Keratinocyte (primary cell): Measurements from ENCODE around the gene HTRA1. TPM values are rescaled to one million over a fixed set of nuclear protein-coding genes. Genes with fewer than 3 reads are reported as not detected.

ENCODE experiments used
- DNase-seq: peaks from one replicate; pipeline ENCODE4 v3.0.0-alpha.2; 2011; ENCODE audit warnings: low read depth, missing footprints, low spot score
- FAIRE-seq: peaks from 2 replicates; lab custom pipeline; 2011; peaks lifted over from hg19 to GRCh38; lab: Jason Lieb, UNC
- H2AFZ ChIP-seq: 2 replicates; pipeline ENCODE4 v1.6.0; 2012; ENCODE audit warnings: low read length, control low read depth, inconsistent platforms; ENCODE audit not compliant: control insufficient read depth
- H3K27ac ChIP-seq: 2 replicates; pipeline ENCODE4 v1.5.1; 2011; ENCODE audit warnings: low read length; ENCODE audit not compliant: control insufficient read depth, insufficient read depth
- H3K27me3 ChIP-seq: 3 replicates; pipeline ENCODE4 v1.6.0; 2011; ENCODE audit warnings: low read length; ENCODE audit not compliant: control insufficient read depth, insufficient read depth; ENCODE audit errors: extremely low read depth
- H3K36me3 ChIP-seq, 2 experiments: 2 replicates in 1 of 2; 3 replicates in 1 of 2; pipeline ENCODE4 v1.5.1; 2011; ENCODE audit warnings: low read length in 2 of 2, mild to moderate bottlenecking in 1 of 2; ENCODE audit not compliant: control insufficient read depth in 2 of 2, insufficient read depth in 2 of 2; ENCODE audit errors: extremely low read depth in 1 of 2
- H3K4me1 ChIP-seq: 3 replicates; pipeline ENCODE4 v1.5.1; 2011; ENCODE audit warnings: low read length; ENCODE audit not compliant: control insufficient read depth, insufficient read depth; ENCODE audit errors: extremely low read depth
- H3K4me2 ChIP-seq: 3 replicates; pipeline ENCODE4 v1.6.0; 2011; ENCODE audit warnings: low read depth, low read length; ENCODE audit not compliant: control insufficient read depth, insufficient read depth; ENCODE audit errors: extremely low read depth
- H3K4me3 ChIP-seq, 3 experiments: fragments of 200-600 bp in 1 of 3; sonication (generic) in 1 of 3; 2 replicates in 2 of 3; 3 replicates in 1 of 3; pipeline ENCODE4 v1.5.1; 2011 to 2016; ENCODE audit warnings: low read length in 3 of 3, mild to moderate bottlenecking in 3 of 3, control low read depth in 2 of 3, inconsistent platforms in 1 of 3, low read depth in 1 of 3, mixed read lengths in 1 of 3, mixed run types in 1 of 3, moderate library complexity in 1 of 3; ENCODE audit not compliant: control insufficient read depth in 2 of 3, insufficient read depth in 2 of 3; ENCODE audit errors: extremely low read depth in 1 of 3
- H3K79me2 ChIP-seq: 2 replicates; pipeline ENCODE4 v1.6.0; 2012; ENCODE audit warnings: low read length; ENCODE audit not compliant: control insufficient read depth, insufficient read depth
- H3K9ac ChIP-seq: 3 replicates; pipeline ENCODE4 v1.6.0; 2011; ENCODE audit warnings: low read length; ENCODE audit not compliant: control insufficient read depth, insufficient read depth; ENCODE audit errors: extremely low read depth
- H3K9me1 ChIP-seq: 3 replicates; pipeline ENCODE4 v1.6.0; 2011; ENCODE audit warnings: low read length; ENCODE audit not compliant: control insufficient read depth, insufficient read depth; ENCODE audit errors: extremely low read depth
- H3K9me3 ChIP-seq: 2 replicates; pipeline ENCODE4 v1.5.1; 2012; ENCODE audit warnings: low read depth, low read length; ENCODE audit not compliant: control insufficient read depth
- H4K20me1 ChIP-seq: 3 replicates; pipeline ENCODE4 v1.6.0; 2011; ENCODE audit warnings: low read length; ENCODE audit not compliant: control insufficient read depth, insufficient read depth; ENCODE audit errors: extremely low read depth
- CTCF ChIP-seq, 3 experiments: IDR thresholded peaks in 1 of 3; conservative IDR thresholded peaks in 1 of 3; optimal IDR thresholded peaks in 1 of 3; 2 replicates in 2 of 3; 3 replicates in 1 of 3; pipeline versions ENCODE3 to v1.5.1; 2011; ENCODE audit warnings: low read length in 3 of 3, mild to moderate bottlenecking in 3 of 3, moderate library complexity in 2 of 3, control low read depth in 1 of 3, inconsistent platforms in 1 of 3; ENCODE audit not compliant: insufficient read depth in 2 of 3; ENCODE audit errors: extremely low read depth in 1 of 3
- EZH2 ChIP-seq: IDR thresholded peaks from one replicate; pipeline ENCODE4 v1.6.1; 2012; ENCODE audit warnings: inconsistent platforms, mild to moderate bottlenecking, low read length, moderate library complexity
- dilution Hi-C: fragments of 300-500 bp; cut with MboI; formaldehyde crosslinking; loops from one replicate; pipeline ENCODE4 v1.7.0; 2020; ENCODE audit warnings: low sequenced_read_pairs; ENCODE audit not compliant: extremely low pct_ligation_motif_present
- polyA plus RNA-seq, 5 experiments: library from polyadenylated mRNA; depleted of rRNA in 3 of 5; stranded (reverse) in 3 of 5; stranded (forward) in 1 of 5; unstranded in 1 of 5; fragments of >200 nt; gene quantifications; 1 replicate in 1 of 5; 2 replicates in 3 of 5; 3 replicates in 1 of 5; pipeline versions ENCODE4 v1.2.1 to v1.2.3, GENCODE V29; 2011 to 2012; ENCODE audit warnings: missing spikeins in 2 of 5, low read depth in 1 of 5, low replicate concordance in 1 of 5

Gene HTRA1
- polyA plus RNA-seq, 1 donor (not counting 4 experiments of a cell fraction or from before 2014, with no cell fraction given): 412 TPM

- Histone ChIP-seq H3K4me2 (peak overlapping the region; percentile 3), H3K27me3 (peaks cover 4% of the 10 kb centered on the region), H3K9ac (no peak overlapping the region), H3K27ac (no peak overlapping the region), H3K9me1 (no peaks in the 10 kb centered on the region), H2AFZ (no peak overlapping the region), H3K4me3 (no peak overlapping the region), H3K79me2 (no peaks in the 10 kb centered on the region), H3K4me1 (peaks cover 10% of the 10 kb centered on the region), H4K20me1 (no peaks in the 10 kb centered on the region), H3K36me3 (no peaks in the 10 kb centered on the region), H3K9me3 (no peaks in the 10 kb centered on the region)
- no peak for TF ChIP-seq EZH2
- no peak for TF ChIP-seq CTCF (optimal IDR thresholded peaks at IDR 0.05 in 1 of 3, IDR thresholded peaks at IDR 0.05 in 1 of 3, conservative IDR thresholded peaks at IDR 0.05 in 1 of 3; ENCODE audit: extremely low read depth in 1 of 3, insufficient read depth in 2 of 3, low read length in 3 of 3)
- dilution Hi-C loops: loop anchor here (25.0 kb wide), 1 partner anchor 168 kb away; no protein-coding TSS in a partner anchor
- DNase-seq (no peak), FAIRE-seq (no peak)
Measured at GRCh38 chr10:122544493-122544892, 83.1 kb downstream of the HTRA1 start.

- H3K9ac ChIP-seq: no peak overlapping the region
- H3K4me2 ChIP-seq: no peak overlapping the region
- H3K4me1 ChIP-seq: peaks cover 10% of the 10 kb centered on the region
- H4K20me1 ChIP-seq: no peaks in the 10 kb centered on the region
- no peak overlapping the region for H2AFZ ChIP-seq
- no peak overlapping the region for H3K27ac ChIP-seq
- H3K4me3 ChIP-seq: no peak overlapping the region
- H3K9me3 ChIP-seq: no peaks in the 10 kb centered on the region
- H3K9me1 ChIP-seq: no peaks in the 10 kb centered on the region
- no peaks in the 10 kb centered on the region for H3K27me3 ChIP-seq
- dilution Hi-C loops: loop anchor here (25.0 kb wide), 1 partner anchor 166 kb away; no protein-coding TSS in a partner anchor
- no peaks in the 10 kb centered on the region for H3K79me2 ChIP-seq
- FAIRE-seq: no peak
- H3K36me3 ChIP-seq: no peaks in the 10 kb centered on the region
- TF ChIP-seq EZH2: no peak
- no peak for TF ChIP-seq CTCF (optimal IDR thresholded peaks at IDR 0.05 in 1 of 3, IDR thresholded peaks at IDR 0.05 in 1 of 3, conservative IDR thresholded peaks at IDR 0.05 in 1 of 3; ENCODE audit: extremely low read depth in 1 of 3, insufficient read depth in 2 of 3, low read length in 3 of 3)
- DNase-seq: no peak
Measured at GRCh38 chr10:122546242-122546641, 84.9 kb downstream of the HTRA1 start.
